HCT116 (cell line): ENCODE measurements around the gene GARNL3. TPM values are rescaled to one million over a fixed set of nuclear protein-coding genes. Genes with fewer than 3 reads are reported as not detected.

Experiments
- ATAC-seq: fragments of 200-7000 bp; cut with Tn5 transposase; 2 replicates; pipeline ENCODE4 v1.9.1; 2020; ENCODE audit warnings: mild to moderate bottlenecking, moderate library complexity
- BruUV-seq: library from RNA; stranded (reverse); fragments of 400-500 nt; replicated peaks from 2 replicates; lab custom pipeline; 2021; lab: Mats Ljungman, UMichigan
- CTCF ChIA-PET: fragments of 300-600 bp; sonication (Branson Sonifier 250); formaldehyde crosslinking; loops from one replicate; lab custom pipeline; 2021; ENCODE audit warnings: antibody characterized with exemption; lab: Charles Lee
- POLR2A ChIA-PET: fragments of 300-600, 350-600 bp; sonication (Branson Sonifier 250); formaldehyde crosslinking; loops from one replicate; lab custom pipeline; 2021; ENCODE audit warnings: antibody characterized with exemption; lab: Charles Lee
- RAD21 ChIA-PET, 2 experiments: fragments of 300-600 bp; sonication (Branson Sonifier 250); formaldehyde crosslinking; loops; one replicate each; lab custom pipeline; 2023; ENCODE audit warnings: low total read pairs in 2 of 2; ENCODE audit not compliant: uncharacterized antibody in 2 of 2, unreplicated experiment in 2 of 2, low non-redundant PET in 1 of 2; lab: Charles Lee
- DNase-seq: peaks from one replicate; pipeline ENCODE4 v3.0.0-alpha.2; 2010; ENCODE audit warnings: low read depth, low spot score
- H2AFZ ChIP-seq: fragments of 200-600 bp; shearing (Covaris generic), sonication (generic); 2 replicates; pipeline ENCODE4 v1.6.1; 2017; ENCODE audit warnings: low read depth, mixed run types, mixed read lengths, antibody characterized with exemption, low read length; ENCODE audit not compliant: poor library complexity, severe bottlenecking
- H3K27ac ChIP-seq: 2 replicates; pipeline ENCODE4 v1.5.1; 2012; ENCODE audit warnings: low read depth, low read length
- H3K27me3 ChIP-seq: fragments of 200-600 bp; sonication (generic); 2 replicates; pipeline ENCODE4 v1.6.1; 2016; ENCODE audit warnings: mixed run types, low read length, mixed read lengths; ENCODE audit not compliant: insufficient read depth
- H3K36me3 ChIP-seq, 2 experiments: fragments of 200-500 bp in 1 of 2; fragments of 200-600 bp in 1 of 2; sonication (Bioruptor generic) in 1 of 2; sonication (generic) in 1 of 2; 2 replicates each; pipeline versions ENCODE4 v1.5.1 to v1.6.1; 2014 to 2016; ENCODE audit warnings: low read length in 2 of 2, inconsistent platforms in 1 of 2, mixed read lengths in 1 of 2, mixed run types in 1 of 2; ENCODE audit not compliant: insufficient read depth in 2 of 2, control insufficient read depth in 1 of 2
- H3K4me1 ChIP-seq, 2 experiments: fragments of 200-600 bp in 1 of 2; sonication (generic) in 1 of 2; 2 replicates each; pipeline versions ENCODE4 v1.5.1 to v1.6.1; 2012 to 2017; ENCODE audit warnings: low read length in 2 of 2, inconsistent platforms in 1 of 2, mild to moderate bottlenecking in 1 of 2, mixed read lengths in 1 of 2, mixed run types in 1 of 2, moderate library complexity in 1 of 2; ENCODE audit not compliant: insufficient read depth in 2 of 2, control insufficient read depth in 1 of 2
- H3K4me2 ChIP-seq: fragments of 200-600 bp; sonication (generic); 2 replicates; pipeline ENCODE4 v1.6.1; 2017; ENCODE audit warnings: mixed run types, low read length, mixed read lengths
- H3K4me3 ChIP-seq, 2 experiments: fragments of 200-600 bp in 1 of 2; sonication (generic) in 1 of 2; replicated peaks in 1 of 2; 2 replicates each; pipeline ENCODE4 v1.5.1; 2011 to 2016; ENCODE audit warnings: low read length in 2 of 2, control low read depth in 1 of 2, low read depth in 1 of 2, mild to moderate bottlenecking in 1 of 2, mixed read lengths in 1 of 2, mixed run types in 1 of 2
- H3K79me2 ChIP-seq: fragments of 200-600 bp; sonication (generic); 2 replicates; pipeline ENCODE4 v1.6.1; 2017; ENCODE audit warnings: mild to moderate bottlenecking, mixed run types, low read length, moderate library complexity, mixed read lengths; ENCODE audit not compliant: insufficient read depth
- H3K9ac ChIP-seq: fragments of 200-600 bp; sonication (generic); 2 replicates; pipeline ENCODE4 v1.6.1; 2016; ENCODE audit warnings: low read length, mixed read lengths
- H3K9me2 ChIP-seq: fragments of 200-600 bp; sonication (generic), shearing (Covaris generic); 2 replicates; pipeline ENCODE4 v1.6.1; 2017; ENCODE audit warnings: mixed run types, mild to moderate bottlenecking, moderate library complexity; ENCODE audit not compliant: insufficient read depth
- H3K9me3 ChIP-seq, 2 experiments: fragments of 200-500 bp in 1 of 2; fragments of 200-600 bp in 1 of 2; sonication (Bioruptor generic) in 1 of 2; sonication (generic) in 1 of 2; 2 replicates each; pipeline ENCODE4 v1.6.1; 2014 to 2017; ENCODE audit warnings: low read length in 2 of 2, mixed read lengths in 2 of 2, inconsistent platforms in 1 of 2, low read depth in 1 of 2, mild to moderate bottlenecking in 1 of 2, mixed run types in 1 of 2, moderate library complexity in 1 of 2; ENCODE audit not compliant: control insufficient read depth in 1 of 2, insufficient read depth in 1 of 2
- H4K20me1 ChIP-seq: fragments of 200-600 bp; sonication (generic), shearing (Covaris generic); 2 replicates; pipeline ENCODE4 v1.6.1; 2017; ENCODE audit warnings: mixed run types, mild to moderate bottlenecking, moderate library complexity; ENCODE audit not compliant: insufficient read depth
- SP1 ChIP-seq: IDR thresholded peaks from 2 replicates; pipeline ENCODE4 v1.6.1; 2012; ENCODE audit warnings: low read depth
- intact Hi-C: fragments of 100-400 bp; cut with micrococcal nuclease; formaldehyde crosslinking; loops from 2 replicates; pipeline ENCODE4 v1.10.0; 2022
- total RNA-seq: library from RNA; stranded (reverse); gene quantifications from one replicate; pipeline ENCODE4 v1.2.1, GENCODE V29; 2021; ENCODE audit not compliant: unreplicated experiment
- TF ChIP-seq, protein P1 (sequence below): IDR thresholded peaks from 2 replicates; pipeline ENCODE4 v1.6.1; 2011; ENCODE audit warnings: mild to moderate bottlenecking, low read length, moderate library complexity; ENCODE audit not compliant: insufficient replicate concordance; ENCODE audit errors: extremely low read depth
- TF ChIP-seq, protein P2 (sequence below): IDR thresholded peaks from 2 replicates; pipeline ENCODE4 v1.6.1; 2012; ENCODE audit warnings: low read depth

The GARNL3 gene
- total RNA-seq, 1 experiment from 2014 or later = 8.8 TPM

DNA sequence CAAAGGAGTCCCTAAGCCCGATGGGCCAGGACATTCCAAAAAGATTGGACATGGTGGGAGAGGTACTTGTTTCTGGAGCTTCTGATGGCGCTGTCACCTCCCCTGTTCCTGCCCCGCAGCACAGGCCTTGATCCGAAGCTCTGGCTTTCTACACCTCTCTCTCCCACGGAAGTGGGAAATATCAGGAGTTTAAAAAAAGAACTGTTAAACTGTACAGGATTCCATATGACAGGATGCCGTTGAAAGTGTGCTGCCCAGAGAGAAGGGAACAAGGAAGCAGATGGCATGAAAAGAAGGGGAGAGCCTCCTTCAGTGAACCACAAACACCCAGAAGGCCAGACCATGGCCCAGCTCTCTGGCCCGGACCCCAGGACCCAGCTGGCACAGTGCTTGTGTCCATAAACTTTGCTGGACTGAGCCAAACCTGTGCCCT is 105.6 kb downstream of the GARNL3 start:
- Histone ChIP-seq H3K4me2 (no peak overlapping the region), H3K9me3 (no peaks in the 10 kb centered on the region), H4K20me1 (no peaks in the 10 kb centered on the region), H3K9me2 (no peaks in the 10 kb centered on the region), H3K27me3 (no peaks in the 10 kb centered on the region), H3K9ac (no peak overlapping the region), H3K36me3 (no peaks in the 10 kb centered on the region), H3K4me1 (no peaks in the 10 kb centered on the region), H2AFZ (no peak overlapping the region), H3K27ac (no peak overlapping the region), H3K4me3 (no peak overlapping the region), H3K79me2 (no peaks in the 10 kb centered on the region)
- intact Hi-C loops = no loop called here
- DNase-seq (no peak), ATAC-seq (no peak)
- BruUV-seq = no TSS peak
- RAD21 ChIA-PET = no interaction called here
- TF ChIP-seq, protein P1, sequence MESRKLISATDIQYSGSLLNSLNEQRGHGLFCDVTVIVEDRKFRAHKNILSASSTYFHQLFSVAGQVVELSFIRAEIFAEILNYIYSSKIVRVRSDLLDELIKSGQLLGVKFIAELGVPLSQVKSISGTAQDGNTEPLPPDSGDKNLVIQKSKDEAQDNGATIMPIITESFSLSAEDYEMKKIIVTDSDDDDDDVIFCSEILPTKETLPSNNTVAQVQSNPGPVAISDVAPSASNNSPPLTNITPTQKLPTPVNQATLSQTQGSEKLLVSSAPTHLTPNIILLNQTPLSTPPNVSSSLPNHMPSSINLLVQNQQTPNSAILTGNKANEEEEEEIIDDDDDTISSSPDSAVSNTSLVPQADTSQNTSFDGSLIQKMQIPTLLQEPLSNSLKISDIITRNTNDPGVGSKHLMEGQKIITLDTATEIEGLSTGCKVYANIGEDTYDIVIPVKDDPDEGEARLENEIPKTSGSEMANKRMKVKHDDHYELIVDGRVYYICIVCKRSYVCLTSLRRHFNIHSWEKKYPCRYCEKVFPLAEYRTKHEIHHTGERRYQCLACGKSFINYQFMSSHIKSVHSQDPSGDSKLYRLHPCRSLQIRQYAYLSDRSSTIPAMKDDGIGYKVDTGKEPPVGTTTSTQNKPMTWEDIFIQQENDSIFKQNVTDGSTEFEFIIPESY = no peak
- TF ChIP-seq, protein P2, sequence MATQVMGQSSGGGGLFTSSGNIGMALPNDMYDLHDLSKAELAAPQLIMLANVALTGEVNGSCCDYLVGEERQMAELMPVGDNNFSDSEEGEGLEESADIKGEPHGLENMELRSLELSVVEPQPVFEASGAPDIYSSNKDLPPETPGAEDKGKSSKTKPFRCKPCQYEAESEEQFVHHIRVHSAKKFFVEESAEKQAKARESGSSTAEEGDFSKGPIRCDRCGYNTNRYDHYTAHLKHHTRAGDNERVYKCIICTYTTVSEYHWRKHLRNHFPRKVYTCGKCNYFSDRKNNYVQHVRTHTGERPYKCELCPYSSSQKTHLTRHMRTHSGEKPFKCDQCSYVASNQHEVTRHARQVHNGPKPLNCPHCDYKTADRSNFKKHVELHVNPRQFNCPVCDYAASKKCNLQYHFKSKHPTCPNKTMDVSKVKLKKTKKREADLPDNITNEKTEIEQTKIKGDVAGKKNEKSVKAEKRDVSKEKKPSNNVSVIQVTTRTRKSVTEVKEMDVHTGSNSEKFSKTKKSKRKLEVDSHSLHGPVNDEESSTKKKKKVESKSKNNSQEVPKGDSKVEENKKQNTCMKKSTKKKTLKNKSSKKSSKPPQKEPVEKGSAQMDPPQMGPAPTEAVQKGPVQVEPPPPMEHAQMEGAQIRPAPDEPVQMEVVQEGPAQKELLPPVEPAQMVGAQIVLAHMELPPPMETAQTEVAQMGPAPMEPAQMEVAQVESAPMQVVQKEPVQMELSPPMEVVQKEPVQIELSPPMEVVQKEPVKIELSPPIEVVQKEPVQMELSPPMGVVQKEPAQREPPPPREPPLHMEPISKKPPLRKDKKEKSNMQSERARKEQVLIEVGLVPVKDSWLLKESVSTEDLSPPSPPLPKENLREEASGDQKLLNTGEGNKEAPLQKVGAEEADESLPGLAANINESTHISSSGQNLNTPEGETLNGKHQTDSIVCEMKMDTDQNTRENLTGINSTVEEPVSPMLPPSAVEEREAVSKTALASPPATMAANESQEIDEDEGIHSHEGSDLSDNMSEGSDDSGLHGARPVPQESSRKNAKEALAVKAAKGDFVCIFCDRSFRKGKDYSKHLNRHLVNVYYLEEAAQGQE = no peak
- TF ChIP-seq SP1 = no peak
- POLR2A ChIA-PET = no interaction called here
- CTCF ChIA-PET = no interaction called here
